ENCODE data around the gene ABCD3.
"Not testable (repeated sequence)": the region's sequence is repeated elsewhere in the genome, so short reads cannot be mapped to it uniquely, and the experiment has no call there.

The ABCD3 gene

GRCh38 chr1:94417978-94418663 is at the start of gene ABCD3:
Gene ABCD3 (plus strand): TSS chr1:94418389. CDS start chr1:94418479, 90 bp downstream.
- DNase-seq (ENCODE audit: low read depth): peak; percentile 99

DNA sequence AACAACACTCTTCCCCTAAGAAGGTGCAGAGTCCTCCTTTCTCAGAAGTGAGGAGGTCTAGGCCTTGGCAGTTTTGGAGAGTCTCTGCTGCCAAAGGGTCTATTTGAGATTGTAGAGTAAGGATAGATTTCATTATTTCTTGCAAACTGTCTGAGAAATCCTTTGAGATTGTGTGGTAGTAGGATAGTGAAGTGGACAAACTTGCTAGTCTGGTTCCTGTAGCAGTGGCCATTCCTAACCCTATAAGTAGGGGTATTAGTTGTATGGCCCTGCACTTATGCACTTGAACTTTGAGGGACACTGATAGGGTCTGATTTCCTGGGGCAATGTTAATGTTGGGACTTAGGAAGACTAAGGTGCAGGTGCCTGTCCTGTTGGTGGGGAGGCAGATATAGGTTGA is 45.4 kb upstream of the ABCD3 start:
- DNase-seq (ENCODE audit: low read depth): not testable (repeated sequence)

GRCh38 chr1:94373311-94373710 is 44.9 kb upstream of the ABCD3 start:
- not testable (repeated sequence) for DNase-seq (ENCODE audit: low read depth)

DNA sequence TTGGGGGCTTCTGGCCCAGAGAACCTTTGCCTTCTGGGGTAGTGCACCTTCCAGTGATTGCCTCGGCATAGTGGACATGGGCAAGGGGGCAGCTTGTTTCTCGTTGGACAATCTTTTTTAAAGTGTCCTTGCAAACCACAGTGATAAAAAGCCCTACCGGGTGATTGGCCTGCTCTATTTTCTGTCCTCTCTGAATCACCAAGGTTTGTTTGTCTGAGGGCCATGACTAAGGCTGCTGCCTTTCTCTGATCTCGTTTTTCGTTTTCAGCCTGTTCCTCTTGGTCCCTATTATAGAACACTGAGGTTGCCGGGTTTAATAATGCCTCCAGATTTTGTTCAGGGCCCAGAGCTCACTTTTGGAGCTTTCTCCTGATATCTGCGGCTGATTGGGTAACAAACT is 42.5 kb upstream of the ABCD3 start:
- DNase-seq (ENCODE audit: low read depth): not testable (repeated sequence)

DNA sequence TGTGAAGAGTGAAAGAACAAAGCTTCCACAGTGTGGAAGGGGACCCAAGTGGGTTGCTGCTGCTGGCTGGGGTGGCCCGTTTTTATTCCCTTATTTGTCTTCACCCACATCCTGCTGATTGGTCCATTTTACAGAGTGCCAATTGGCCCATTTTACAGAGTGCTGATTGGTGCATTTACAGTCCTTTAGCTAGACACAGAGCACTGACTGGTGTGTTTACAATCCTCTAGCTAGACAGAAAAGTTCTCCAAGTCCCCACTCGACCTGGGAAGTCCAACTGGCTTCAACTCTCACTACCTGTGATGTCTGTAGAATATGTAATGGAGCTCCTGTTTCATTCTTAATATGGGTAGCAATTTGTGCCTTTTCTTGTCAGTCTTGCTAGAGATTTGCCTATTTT is 39.7 kb upstream of the ABCD3 start:
- not testable (repeated sequence) for DNase-seq (ENCODE audit: low read depth)

- DNase-seq (ENCODE audit: low read depth): no peak
These were observed 38.6 kb upstream of the ABCD3 start for GRCh38 chr1:94379615-94380014.

- no peak for DNase-seq (ENCODE audit: low read depth)
These were observed 36.0 kb upstream of the ABCD3 start for GRCh38 chr1:94382201-94382600.

- DNase-seq (ENCODE audit: low read depth): no peak
These were observed 34.2 kb upstream of the ABCD3 start for GRCh38 chr1:94383966-94384408.

DNA sequence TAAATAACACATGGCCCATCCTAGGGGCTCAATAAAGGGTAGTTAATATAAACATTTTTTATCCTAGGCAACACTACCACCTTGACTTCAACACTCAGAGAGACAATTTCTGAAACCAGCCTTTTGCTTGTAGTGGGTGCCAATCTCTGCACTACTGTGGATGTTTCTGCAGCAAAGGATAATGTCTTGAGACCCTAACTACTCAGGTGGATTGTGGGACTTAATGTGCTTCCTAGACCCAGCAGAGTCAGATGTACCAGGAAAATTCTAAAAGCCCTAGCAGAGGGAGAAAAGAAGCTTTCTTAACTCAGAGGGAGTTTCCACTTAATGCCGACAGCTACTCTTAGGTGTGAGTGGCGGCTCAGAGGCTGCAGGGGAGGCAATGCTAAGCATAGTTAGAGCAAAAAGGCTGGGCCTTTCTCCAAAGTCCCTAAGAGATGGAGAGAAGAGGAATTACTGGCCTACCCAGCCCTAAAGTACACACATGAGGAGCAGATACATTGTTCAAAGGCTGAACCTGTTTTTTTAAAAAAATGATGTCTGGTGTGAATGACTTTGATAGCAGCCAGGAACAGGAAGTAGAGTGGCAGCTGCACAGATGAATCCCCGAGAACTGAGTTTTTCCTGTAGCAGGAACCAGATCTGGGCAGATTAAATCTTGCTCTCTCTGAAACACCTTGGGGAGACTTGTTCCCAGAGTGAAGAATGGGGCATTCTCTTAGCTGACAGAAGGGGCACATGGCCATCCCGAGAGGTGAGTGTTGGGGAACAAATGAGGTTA is 33.5 kb upstream of the ABCD3 start:
- DNase-seq (ENCODE audit: low read depth): no peak

DNA sequence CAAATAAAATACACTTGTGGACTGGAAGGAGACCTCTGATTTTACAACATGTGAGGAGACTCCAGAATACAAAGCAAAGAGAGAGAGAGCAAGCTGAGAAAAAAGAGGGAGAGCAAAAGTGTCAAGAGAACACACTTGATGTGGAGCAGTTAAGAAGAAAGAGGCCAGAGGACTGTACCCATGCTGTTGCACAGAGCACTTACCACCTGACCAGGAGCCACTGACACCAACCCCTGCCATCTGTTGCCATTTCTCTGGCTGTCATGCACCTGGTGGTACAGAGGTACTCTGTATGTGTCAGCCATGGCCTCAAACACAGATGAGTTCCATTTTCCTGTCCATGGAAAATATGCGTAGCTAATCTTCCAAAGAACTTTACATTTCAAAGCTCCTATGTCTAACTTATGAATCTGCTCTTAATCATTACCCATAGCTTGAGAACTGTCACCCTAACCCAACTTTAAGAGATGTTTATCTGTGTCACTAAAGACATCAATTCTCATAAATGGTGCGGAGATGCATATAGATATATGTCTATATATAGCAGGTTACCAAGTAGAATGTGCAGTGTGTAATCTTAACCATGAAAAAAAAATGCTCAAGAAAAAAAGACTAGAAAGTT is 32.8 kb upstream of the ABCD3 start:
- no peak for DNase-seq (ENCODE audit: low read depth)

DNA sequence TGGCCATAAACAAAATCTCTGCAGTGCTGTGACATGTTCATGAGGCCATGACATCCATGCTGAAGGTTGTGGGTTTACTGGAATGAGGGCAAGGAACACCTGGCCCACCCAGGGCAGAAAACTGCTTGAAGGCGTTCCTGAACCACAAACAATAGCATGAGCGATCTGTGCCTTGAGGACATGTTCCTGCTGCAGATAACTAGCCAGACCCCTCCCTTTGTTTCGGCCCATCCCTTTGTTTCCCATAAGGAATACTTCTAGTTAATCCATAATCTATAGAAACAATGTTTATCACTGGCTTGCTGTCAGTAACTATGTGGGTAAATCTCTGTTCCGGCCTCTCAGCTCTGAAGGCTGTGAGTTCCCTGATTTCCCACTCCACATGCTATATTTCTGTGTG is 28.9 kb upstream of the ABCD3 start:
- DNase-seq (ENCODE audit: low read depth): no peak

- no peak for DNase-seq (ENCODE audit: low read depth)
These were observed 23.9 kb upstream of the ABCD3 start for GRCh38 chr1:94394247-94394646.

- no peak for DNase-seq (ENCODE audit: low read depth)
These were observed 23.0 kb upstream of the ABCD3 start for GRCh38 chr1:94395231-94395630.

- DNase-seq (ENCODE audit: low read depth): no peak
These were observed 22.4 kb upstream of the ABCD3 start for GRCh38 chr1:94395748-94396309.

DNA sequence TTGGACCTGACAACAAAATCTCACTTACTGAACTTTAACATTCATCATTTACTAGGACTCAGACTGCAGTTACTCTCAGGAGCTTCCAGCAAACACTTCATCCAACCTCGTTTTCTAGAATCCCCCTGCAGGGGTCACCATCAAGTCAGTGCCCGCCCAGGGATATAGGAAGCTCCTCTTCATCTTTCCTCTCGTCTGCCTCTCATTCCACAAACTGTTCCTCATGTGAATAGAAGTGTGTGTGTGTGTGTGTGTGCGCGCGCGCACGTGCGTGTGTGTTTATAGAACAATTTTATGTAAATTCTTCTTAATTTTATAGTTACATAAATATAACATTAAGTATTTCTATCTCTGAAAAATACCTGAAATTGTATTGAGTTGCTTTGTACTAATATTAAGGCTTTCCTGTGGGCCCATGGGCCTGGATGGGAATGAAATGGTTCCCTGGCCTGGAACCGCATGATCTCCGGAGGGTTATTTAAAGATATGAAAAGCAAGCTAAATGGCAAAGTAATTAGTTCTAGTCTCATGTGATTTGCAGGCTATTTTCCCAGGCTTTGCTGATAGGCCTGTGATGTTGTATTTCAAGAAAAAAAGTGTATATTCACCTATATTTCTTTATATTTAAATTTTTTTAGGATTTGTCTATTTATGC is 21.7 kb upstream of the ABCD3 start:
- DNase-seq (ENCODE audit: low read depth): no peak

DNA sequence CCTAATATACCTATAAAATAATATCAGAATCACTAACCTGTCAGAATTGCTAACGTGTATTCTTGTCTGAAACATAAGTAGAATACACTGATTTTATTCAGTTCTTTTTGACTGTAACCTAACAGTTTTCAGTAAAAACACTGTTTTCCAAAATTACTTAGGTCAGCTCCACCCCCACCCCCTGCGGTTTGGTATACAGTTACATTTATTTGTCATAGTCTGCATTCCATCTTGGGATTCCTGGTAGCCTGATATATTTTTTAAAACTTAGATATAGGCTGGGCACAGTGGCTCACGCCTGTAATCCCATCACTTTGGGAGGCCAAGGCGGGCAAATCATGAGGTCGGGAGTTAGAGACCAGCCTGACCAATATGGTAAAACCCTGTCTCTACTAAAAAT is 19.8 kb upstream of the ABCD3 start:
- DNase-seq (ENCODE audit: low read depth): no peak

DNA sequence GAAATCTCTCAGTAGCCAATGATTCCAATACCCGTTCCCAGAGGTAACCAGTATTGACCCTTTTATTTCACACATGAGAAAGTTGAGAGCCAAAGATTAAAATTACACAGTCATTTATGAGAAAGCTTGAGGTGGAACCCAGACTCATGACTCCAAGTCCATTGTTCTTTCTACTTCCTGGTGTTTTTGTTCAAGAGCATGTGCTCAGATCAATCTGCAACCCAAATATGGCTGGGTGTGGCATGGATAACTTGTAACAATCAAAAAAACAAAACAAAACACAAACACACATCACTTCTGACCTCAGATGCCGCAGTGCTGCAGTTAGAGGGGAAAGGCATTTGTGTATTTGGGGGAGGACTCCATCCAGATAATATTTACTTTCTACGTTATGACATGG is 18.7 kb upstream of the ABCD3 start:
- DNase-seq (ENCODE audit: low read depth): no peak

DNA sequence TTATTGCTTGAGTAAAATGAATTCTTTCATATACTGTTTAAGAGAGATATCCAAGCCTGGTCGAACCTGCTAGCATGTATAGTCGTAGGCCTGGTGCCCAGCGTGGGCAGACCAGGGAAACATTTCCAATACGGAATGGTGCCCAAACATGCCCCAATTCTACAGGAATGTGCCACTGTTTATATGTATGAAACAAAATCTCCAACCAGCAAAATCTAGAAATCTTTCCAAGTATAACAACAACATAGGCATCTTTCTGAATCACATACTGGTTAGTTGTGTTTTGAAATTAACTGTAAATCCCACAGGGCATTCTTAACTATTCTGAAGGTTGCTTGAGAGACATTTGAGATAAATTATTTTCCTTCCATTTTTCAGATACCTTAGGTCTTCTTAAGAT is 17.0 kb upstream of the ABCD3 start:
- DNase-seq (ENCODE audit: low read depth): no peak

GRCh38 chr1:94406446-94406845 is 11.7 kb upstream of the ABCD3 start:
- no peak for DNase-seq (ENCODE audit: low read depth)

- DNase-seq (ENCODE audit: low read depth): no peak
These were observed 9.9 kb upstream of the ABCD3 start for GRCh38 chr1:94408104-94408830.

DNA sequence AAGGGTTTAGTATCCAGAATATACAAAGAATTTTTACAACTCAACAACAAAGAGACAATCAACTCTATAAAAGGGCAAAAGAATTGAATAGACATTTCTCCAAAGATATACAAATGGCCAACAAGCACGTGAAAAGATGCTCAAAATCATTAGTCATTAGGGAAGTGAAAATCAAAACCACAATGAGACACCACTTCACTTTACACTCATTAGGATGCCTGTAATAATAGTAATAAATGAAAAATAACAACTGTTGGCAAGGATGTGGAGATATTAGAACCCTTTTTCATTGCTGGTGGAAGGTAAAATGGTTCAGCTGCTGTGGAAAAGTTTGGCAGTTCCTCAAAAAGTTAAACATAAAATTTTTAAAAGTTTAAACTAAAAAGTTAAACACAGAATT is 7.0 kb upstream of the ABCD3 start:
- no peak for DNase-seq (ENCODE audit: low read depth)

- no peak for DNase-seq (ENCODE audit: low read depth)
These were observed 4.9 kb upstream of the ABCD3 start for GRCh38 chr1:94413311-94413710.
